BLaER1 treated with 17β-estradiol and CSF1 and Interleukin-3, amounts not matched to agents 10 nM and 100 nM (cell line): ENCODE data around the gene SLC29A3.
"Not testable (repeated sequence)": the region's sequence is repeated elsewhere in the genome, so short reads cannot be mapped to it uniquely, and the experiment has no call there.

Experiments used
- H3K27ac ChIP-seq, 11 experiments: shearing (Covaris generic); formaldehyde crosslinking; 2 replicates each; pipeline ENCODE4 v1.8.1; 2022
- H3K27me3 ChIP-seq, 11 experiments: shearing (Covaris generic); formaldehyde crosslinking; 2 replicates each; pipeline ENCODE4 v1.8.1; 2022
- H3K36me3 ChIP-seq, 11 experiments: shearing (Covaris generic); formaldehyde crosslinking; 2 replicates each; pipeline ENCODE4 v1.8.1; 2022
- H3K4me1 ChIP-seq, 10 experiments: shearing (Covaris generic); formaldehyde crosslinking; 2 replicates each; pipeline ENCODE4 v1.8.1; 2022
- H3K4me2 ChIP-seq, 11 experiments: shearing (Covaris generic); formaldehyde crosslinking; 2 replicates each; pipeline ENCODE4 v1.8.1; 2022
- H3K4me3 ChIP-seq, 10 experiments: shearing (Covaris generic); formaldehyde crosslinking; 2 replicates each; pipeline ENCODE4 v1.8.1; 2022
- H3K9ac ChIP-seq, 11 experiments: shearing (Covaris generic); formaldehyde crosslinking; 2 replicates each; pipeline ENCODE4 v1.8.1; 2022
- H3K9me3 ChIP-seq, 11 experiments: shearing (Covaris generic); formaldehyde crosslinking; replicated peaks in 1 of 11; 2 replicates each; pipeline ENCODE4 v1.8.1; 2022
- H4K20me1 ChIP-seq, 11 experiments: shearing (Covaris generic); formaldehyde crosslinking; 2 replicates each; pipeline ENCODE4 v1.8.1; 2022
- Cebpa-rat ChIP-seq, 11 experiments: shearing (Covaris generic); IDR thresholded peaks; 2 replicates each; pipeline ENCODE4 v1.8.1; 2022

The SLC29A3 gene

DNA sequence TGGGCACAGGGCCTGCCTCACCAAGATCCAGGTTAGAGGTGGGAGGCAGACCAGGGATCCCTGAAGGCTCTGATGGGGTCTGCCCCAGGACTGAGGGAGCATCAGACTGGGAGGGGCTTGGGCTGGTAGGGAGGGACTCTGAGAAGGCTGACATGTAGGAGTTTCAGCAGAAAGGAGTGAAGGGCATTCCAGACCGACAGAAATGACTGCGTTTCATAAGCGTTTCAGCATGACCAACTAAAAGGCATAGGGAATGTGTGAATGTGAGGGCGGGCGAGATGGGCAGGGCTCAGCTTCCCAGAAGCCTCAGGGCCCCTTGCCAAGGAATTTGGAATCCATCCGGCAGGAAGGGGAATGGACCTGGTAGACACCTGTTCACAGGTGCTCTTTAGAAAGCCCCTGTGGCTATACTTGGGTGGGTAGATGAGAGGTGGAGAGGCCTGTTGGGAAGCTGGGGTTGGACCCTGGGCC, 24.9 kb upstream of the SLC29A3 start:
- no peaks in the 10 kb centered on the region for H3K9me3 ChIP-seq
- no peak overlapping the region for H3K9ac ChIP-seq
- H4K20me1 ChIP-seq, result no peaks in the 10 kb centered on the region
- H3K4me3 ChIP-seq, result no peak overlapping the region
- no peaks in the 10 kb centered on the region for H3K36me3 ChIP-seq
- TF ChIP-seq Cebpa-rat (IDR thresholded peaks at IDR 0.05), result no peak
- H3K27ac ChIP-seq, result no peak overlapping the region
- no peak overlapping the region for H3K4me2 ChIP-seq
- no peaks in the 10 kb centered on the region for H3K27me3 ChIP-seq
- H3K4me1 ChIP-seq, result peaks cover 42 to 53% (median 48%) of the 10 kb centered on the region in 10 experiments

DNA sequence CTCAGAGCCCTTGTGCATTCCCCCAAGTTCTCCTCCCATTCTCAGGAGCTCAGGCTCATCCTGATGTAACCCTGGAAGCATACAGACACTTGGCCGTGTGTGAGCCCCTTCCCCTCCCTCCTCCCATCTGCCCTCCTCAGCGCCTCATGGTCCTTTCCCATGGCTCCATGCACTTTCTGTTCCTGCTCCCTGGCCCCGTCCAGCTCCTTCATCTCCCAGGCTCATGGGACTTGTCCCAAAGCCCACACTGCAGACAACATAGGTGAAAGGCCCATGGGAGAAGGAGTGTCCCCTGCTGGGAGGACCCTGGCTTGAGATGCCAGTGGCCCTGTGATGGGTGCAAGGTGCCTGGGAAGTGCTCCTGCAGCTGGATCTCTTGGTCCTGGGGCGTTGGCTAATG, 24.2 kb upstream of the SLC29A3 start:
- TF ChIP-seq Cebpa-rat (IDR thresholded peaks at IDR 0.05), result no peak
- no peak overlapping the region for H3K27ac ChIP-seq
- H3K4me3 ChIP-seq, result no peak overlapping the region
- H3K4me2 ChIP-seq, result no peak overlapping the region
- H3K4me1 ChIP-seq, result peaks cover 45 to 53% (median 48%) of the 10 kb centered on the region in 10 experiments
- no peaks in the 10 kb centered on the region for H3K27me3 ChIP-seq
- H3K9ac ChIP-seq, result no peak overlapping the region
- H3K36me3 ChIP-seq, result no peaks in the 10 kb centered on the region
- no peaks in the 10 kb centered on the region for H4K20me1 ChIP-seq
- H3K9me3 ChIP-seq, result no peaks in the 10 kb centered on the region

DNA sequence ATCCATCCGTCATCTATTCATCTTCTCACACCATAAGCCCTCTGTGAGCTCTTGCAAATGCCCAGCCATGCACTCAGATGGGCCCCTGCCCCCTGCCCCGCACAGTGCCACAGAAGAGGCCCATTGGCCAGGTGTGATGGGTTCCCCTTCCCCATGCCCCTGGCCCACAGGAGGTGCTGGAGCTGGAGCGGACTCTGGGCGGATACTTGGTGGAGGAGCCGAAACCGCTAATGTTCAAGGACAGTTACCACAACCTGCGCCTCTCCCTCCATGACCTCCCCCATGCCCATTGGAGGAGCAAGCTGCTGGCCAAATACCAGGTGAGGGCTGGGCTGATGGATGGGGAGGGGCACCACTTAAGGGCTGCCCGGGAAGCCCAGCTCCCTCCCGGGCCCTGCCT, 23.4 kb upstream of the SLC29A3 start:
- Histone ChIP-seq H3K9ac (no peak overlapping the region), H3K4me3 (no peak overlapping the region), H3K27ac (no peak overlapping the region), H3K4me1 (peaks cover 38 to 52% (median 47%) of the 10 kb centered on the region in 10 experiments), H3K27me3 (no peaks in the 10 kb centered on the region), H3K36me3 (no peaks in the 10 kb centered on the region), H4K20me1 (no peaks in the 10 kb centered on the region), H3K9me3 (no peaks in the 10 kb centered on the region), H3K4me2 (no peak overlapping the region)
- TF ChIP-seq Cebpa-rat (IDR thresholded peaks at IDR 0.05), result no peak

DNA sequence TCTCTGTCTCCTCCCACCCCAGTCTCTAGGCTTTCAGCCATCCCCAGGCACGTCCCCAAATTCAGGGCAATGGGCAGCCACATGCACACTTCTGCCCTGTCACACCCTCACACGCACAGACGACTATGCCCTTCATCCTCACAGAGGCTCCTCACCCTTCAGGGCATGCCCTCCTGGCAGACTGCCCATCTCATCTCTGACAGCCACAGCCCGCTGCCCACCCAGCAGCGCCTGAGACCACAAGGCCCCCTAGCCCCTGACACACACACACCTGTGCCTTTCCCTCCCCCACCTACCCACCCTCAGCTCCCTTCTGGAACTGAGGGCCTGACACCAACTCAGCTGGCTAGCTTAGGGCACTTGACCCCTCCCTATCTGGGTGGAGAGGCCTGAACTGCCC, 23.0 kb upstream of the SLC29A3 start:
- no peaks in the 10 kb centered on the region for H4K20me1 ChIP-seq
- H3K27me3 ChIP-seq, result no peaks in the 10 kb centered on the region
- no peak for TF ChIP-seq Cebpa-rat (IDR thresholded peaks at IDR 0.05)
- no peak overlapping the region for H3K9ac ChIP-seq
- no peak overlapping the region for H3K4me3 ChIP-seq
- peaks cover 34 to 48% (median 43%) of the 10 kb centered on the region in 10 experiments for H3K4me1 ChIP-seq
- no peak overlapping the region for H3K27ac ChIP-seq
- no peaks in the 10 kb centered on the region for H3K36me3 ChIP-seq
- no peaks in the 10 kb centered on the region for H3K9me3 ChIP-seq
- H3K4me2 ChIP-seq, result no peak overlapping the region

DNA sequence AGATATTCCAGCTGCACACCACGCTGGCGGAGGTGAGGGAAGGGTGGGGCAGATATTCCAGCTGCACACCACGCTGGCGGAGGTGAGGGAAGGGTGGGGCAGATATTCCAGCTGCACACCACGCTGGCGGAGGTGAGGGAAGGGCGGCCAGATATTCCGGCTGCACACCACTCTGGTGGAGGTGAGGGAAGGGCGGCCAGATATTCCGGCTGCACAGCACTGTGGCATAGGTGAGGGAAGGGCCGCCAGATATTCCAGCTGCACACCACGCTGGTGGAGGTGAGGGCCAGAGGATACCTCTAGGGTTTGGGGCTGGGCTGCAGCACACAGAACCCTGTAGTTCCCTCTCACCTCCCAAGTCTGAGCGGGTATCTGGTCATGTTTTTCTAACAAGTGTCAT, 22.2 kb upstream of the SLC29A3 start:
- peaks cover 27 to 41% (median 36%) of the 10 kb centered on the region in 10 experiments for H3K4me1 ChIP-seq
- H3K27me3 ChIP-seq, H3K27ac ChIP-seq, H3K9ac ChIP-seq, H3K9me3 ChIP-seq, H4K20me1 ChIP-seq, H3K36me3 ChIP-seq, H3K4me2 ChIP-seq, H3K4me3 ChIP-seq: not testable (repeated sequence)

DNA sequence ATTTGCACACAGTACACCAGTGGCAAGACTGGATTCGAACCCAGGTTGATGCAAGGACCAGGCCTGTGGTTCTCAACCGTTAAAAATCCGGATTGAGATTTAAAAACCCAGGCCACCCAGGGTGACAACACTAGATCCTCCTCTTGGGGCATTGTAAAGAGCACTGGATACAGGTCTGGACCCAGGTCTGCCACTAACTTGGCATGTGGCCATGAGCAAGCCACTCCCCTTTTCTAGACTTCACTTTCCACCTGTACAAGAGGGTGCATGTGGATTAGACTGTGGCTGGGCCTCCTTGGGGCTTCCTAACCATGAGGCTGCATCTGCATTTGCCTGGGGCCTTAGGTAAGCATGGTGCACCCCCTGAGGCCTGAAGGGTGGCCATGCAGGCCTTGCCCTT, 21.7 kb upstream of the SLC29A3 start:
- Histone ChIP-seq H3K36me3 (no peaks in the 10 kb centered on the region), H3K27me3 (no peaks in the 10 kb centered on the region)
- TF ChIP-seq Cebpa-rat (IDR thresholded peaks at IDR 0.05), result no peak

DNA sequence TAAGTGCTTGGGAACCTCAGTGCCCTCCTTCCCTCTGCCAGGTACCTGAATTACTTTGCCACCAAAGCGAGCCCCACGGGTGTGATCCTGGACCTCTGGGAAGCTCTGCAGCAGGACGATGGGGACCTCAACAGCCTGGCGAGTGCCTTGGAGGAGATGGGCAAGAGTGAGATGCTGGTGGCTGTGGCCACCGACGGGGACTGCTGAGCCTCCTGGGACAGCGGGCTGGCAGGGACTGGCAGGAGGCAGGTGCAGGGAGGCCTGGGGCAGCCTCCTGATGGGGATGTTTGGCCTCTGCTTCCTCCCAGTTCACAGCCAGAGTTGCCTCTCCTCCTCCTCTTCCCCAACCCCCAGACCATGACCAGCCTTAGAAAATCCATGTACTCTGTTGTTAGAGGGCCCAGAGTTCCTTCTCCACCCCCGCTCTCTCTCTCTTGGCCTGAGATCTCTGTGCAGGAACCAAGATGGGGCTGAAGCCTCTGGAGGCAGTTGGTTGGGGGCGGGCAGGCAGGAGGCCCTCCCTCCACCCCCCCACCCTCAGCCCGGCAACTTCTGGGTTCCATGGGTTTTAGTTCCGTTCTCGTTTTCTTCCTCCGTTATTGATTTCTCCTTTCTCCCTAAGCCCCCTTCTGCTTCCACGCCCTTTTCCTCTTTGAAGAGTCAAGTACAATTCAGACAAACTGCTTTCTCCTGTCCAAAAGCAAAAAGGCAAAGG, 19.8 kb upstream of the SLC29A3 start:
- Histone ChIP-seq H3K4me2 (peak overlapping the region; percentile 85 to 98 (median 94)), H4K20me1 (no peaks in the 10 kb centered on the region), H3K9me3 (no peaks in the 10 kb centered on the region), H3K9ac (peak overlapping the region; percentile 1 to 70 (median 46); a peak in 16 of 22 replicates), H3K4me1 (peaks cover 26 to 51% (median 34%) of the 10 kb centered on the region in 10 experiments), H3K27me3 (no peaks in the 10 kb centered on the region), H3K36me3 (no peaks in the 10 kb centered on the region), H3K27ac (peak overlapping the region; percentile 4 to 82 (median 64); a peak in 20 of 22 replicates), H3K4me3 (peak overlapping the region in 5 of 10 experiments; percentile 29 to 48 (median 41); a peak in 10 of 20 replicates)
- TF ChIP-seq Cebpa-rat (IDR thresholded peaks at IDR 0.05), result no peak

More for the DNA sequence above, 21.7 kb upstream of the SLC29A3 start:
- no peak overlapping the region for H3K9ac ChIP-seq
- peaks cover 26 to 39% (median 33%) of the 10 kb centered on the region in 10 experiments for H3K4me1 ChIP-seq
- H3K27ac ChIP-seq, result no peak overlapping the region
- no peaks in the 10 kb centered on the region for H4K20me1 ChIP-seq
- H3K4me2 ChIP-seq, result peak overlapping the region in 10 of 11 experiments; percentile 85 to 98 (median 94); a peak in 14 of 22 replicates
- no peak overlapping the region for H3K4me3 ChIP-seq
- no peaks in the 10 kb centered on the region for H3K9me3 ChIP-seq

DNA sequence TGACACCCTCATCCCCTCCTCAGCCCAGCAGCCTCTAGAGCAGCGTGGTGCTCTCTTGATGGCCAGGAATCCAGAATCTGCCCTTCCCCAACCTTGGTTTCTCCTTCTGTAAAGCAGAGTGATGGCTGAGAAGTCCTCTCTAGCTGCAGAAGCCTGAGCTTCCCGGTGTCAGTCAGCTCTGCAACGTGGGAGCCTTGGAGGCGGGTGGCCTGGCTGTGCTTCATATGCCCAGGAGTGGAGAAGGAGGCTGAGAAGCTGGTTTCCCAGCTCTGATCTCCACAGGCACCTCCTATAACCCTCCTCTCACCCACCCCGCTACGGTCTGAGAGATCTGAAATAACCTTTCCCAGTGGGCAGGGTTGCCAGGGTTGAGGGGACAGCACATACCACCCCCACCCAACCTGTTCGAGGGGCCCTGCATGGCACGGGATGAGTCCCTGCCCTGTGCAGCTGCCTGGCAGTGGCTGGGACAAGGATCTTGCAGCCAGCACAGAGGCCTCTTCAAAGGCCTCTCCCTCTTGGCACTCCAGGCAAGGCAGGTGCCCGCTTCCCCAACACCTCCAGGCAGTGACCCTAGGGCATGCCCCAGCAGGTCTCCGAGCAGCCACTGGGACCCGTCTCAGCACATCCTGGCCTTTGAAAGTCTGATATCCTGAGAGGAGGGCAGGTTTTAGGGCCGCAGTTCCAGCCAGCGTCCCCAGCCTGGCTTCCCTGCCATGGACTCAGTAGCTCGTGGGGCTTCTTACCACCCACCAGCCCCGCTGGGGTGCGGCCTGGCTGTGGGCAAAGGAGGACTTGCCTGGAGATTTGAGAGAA, 18.3 kb upstream of the SLC29A3 start:
- Histone ChIP-seq H4K20me1 (no peaks in the 10 kb centered on the region), H3K4me2 (peak overlapping the region in 9 of 11 experiments; percentile 27 to 98 (median 94); a peak in 8 of 22 replicates), H3K4me3 (no peak overlapping the region), H3K27ac (peak overlapping the region in 6 of 11 experiments; percentile 5 to 74 (median 50); a peak in 9 of 22 replicates), H3K9me3 (no peaks in the 10 kb centered on the region), H3K36me3 (no peaks in the 10 kb centered on the region), H3K4me1 (peaks cover 26 to 51% (median 34%) of the 10 kb centered on the region in 10 experiments), H3K9ac (0 out of 22 replicates have a peak overlapping the region, but pooled peaks of 2 of the 11 experiments have one; percentile 9 to 29), H3K27me3 (no peaks in the 10 kb centered on the region)
- no peak for TF ChIP-seq Cebpa-rat (IDR thresholded peaks at IDR 0.05)

DNA sequence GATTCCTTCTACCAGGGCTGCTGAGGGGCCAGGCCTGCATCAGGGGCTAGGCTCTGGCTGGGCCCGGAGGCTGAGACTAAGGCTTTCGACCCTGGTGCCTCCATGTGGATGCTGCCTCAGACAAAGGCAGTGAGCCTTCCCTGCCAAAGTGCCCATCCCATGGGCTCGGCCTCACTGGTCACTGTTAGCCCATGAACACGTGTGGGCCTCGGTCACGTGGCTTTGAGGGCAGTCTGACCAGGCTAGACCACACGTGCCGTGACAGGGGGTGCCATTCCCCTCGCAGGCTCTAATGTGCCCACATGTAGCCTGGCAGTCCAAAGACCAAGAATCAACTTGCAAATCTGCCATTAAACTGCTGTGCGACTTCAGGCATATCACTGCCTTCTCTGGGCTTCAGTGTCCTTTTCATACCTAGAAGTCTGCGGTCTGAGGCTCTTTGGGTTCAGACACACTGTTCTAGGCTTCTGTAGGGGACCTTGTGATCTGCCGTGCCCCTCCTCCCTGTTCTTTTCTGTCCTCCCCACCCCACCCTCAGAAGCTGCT, 17.6 kb upstream of the SLC29A3 start:
- no peak overlapping the region for H3K4me3 ChIP-seq
- H3K4me1 ChIP-seq, result peaks cover 26 to 51% (median 34%) of the 10 kb centered on the region in 10 experiments
- no peaks in the 10 kb centered on the region for H3K9me3 ChIP-seq
- H3K27ac ChIP-seq, result peak overlapping the region in 1 of 11 experiments; percentile 28; a peak in 3 of 22 replicates
- no peaks in the 10 kb centered on the region for H4K20me1 ChIP-seq
- H3K9ac ChIP-seq, result 0 out of 22 replicates have a peak overlapping the region, but pooled peaks of 1 of the 11 experiments have one; percentile 29
- TF ChIP-seq Cebpa-rat (IDR thresholded peaks at IDR 0.05), result no peak
- no peaks in the 10 kb centered on the region for H3K36me3 ChIP-seq
- no peak overlapping the region for H3K4me2 ChIP-seq
- H3K27me3 ChIP-seq, result no peaks in the 10 kb centered on the region
